ENCODE measurements around the gene RAP2A.

RAP2A gene

DNA sequence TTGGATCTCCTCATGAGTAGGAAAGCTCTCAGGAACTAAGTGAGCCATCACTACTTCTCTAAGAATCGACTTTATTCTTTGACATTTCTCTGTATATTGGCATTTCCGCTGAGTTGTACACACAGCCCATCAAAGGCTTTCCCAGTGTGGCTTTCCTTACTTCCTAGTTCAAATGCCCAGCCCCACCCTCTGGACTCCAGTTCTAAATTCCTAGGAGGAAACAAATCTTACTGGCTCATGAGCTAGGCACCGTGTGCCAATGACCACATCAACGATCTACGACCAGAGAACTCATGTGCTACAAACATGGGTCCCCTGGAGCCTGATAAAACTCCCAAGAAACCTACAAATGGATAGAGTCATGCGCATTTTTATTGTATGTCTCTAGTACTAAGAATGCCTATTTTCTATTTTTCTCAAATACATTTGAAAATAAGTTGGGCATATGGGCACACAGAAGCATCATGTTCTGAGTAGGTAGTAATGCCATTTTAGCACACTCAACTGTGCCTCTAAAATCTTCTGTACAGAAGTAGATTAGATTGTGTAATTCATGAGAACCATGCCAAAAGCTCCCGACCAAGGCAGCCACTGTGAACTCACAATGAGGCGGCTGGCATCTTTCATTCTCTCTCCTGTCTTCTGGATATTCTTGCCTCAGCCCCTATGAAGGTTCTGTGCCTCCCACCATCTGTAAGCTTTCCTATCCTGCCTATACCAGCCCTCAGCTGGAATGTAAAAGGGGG lies 10.5 kb upstream of the RAP2A start:
- Histone ChIP-seq H3K4me3 (ENCODE audit: low read length) (no peak overlapping the region), H3K27ac (ENCODE audit: low read length) (no peak overlapping the region), H3K36me3 (ENCODE audit: control insufficient read depth, low read depth, low read length) (no peaks in the 10 kb centered on the region), H3K27me3 (ENCODE audit: control insufficient read depth, insufficient read depth, low read length) (no peaks in the 10 kb centered on the region), H3K9ac (ENCODE audit: low read length) (no peak overlapping the region), H3K9me3 (ENCODE audit: control insufficient read depth, low read depth, low read length) (no peaks in the 10 kb centered on the region), H3K4me1 (ENCODE audit: control insufficient read depth, low read depth, low read length) (no peaks in the 10 kb centered on the region)

GRCh38 chr13:97425590-97425989 lies 8.4 kb upstream of the RAP2A start:
- Histone ChIP-seq H3K4me3 (ENCODE audit: low read length) (no peak overlapping the region), H3K36me3 (ENCODE audit: control insufficient read depth, low read depth, low read length) (no peaks in the 10 kb centered on the region), H3K27ac (ENCODE audit: low read length) (no peak overlapping the region), H3K9me3 (ENCODE audit: control insufficient read depth, low read depth, low read length) (no peaks in the 10 kb centered on the region), H3K9ac (ENCODE audit: low read length) (no peak overlapping the region), H3K27me3 (ENCODE audit: control insufficient read depth, insufficient read depth, low read length) (no peaks in the 10 kb centered on the region), H3K4me1 (ENCODE audit: control insufficient read depth, low read depth, low read length) (no peaks in the 10 kb centered on the region)

DNA sequence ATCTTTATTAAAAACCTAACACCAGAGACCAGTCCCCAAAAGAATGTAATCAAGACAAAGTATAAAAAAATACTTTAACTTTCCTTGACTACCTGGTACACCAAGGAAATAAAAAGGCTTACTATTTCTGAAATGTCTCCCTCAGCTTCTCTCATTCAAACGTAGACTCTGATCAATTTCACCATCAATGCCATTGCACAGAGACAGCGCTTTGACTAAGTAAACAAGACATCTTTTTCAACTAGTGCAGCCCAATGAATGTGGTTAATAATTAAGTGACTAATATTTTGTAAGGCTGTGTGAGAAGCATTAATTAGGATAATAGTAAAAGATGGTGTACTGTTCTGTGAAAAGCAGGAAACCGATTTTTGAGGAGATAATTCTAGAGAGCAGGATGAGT lies 7.3 kb upstream of the RAP2A start:
- no peaks in the 10 kb centered on the region for H3K4me1 ChIP-seq (ENCODE audit: control insufficient read depth, low read depth, low read length)
- no peaks in the 10 kb centered on the region for H3K9me3 ChIP-seq (ENCODE audit: control insufficient read depth, low read depth, low read length)
- no peaks in the 10 kb centered on the region for H3K27me3 ChIP-seq (ENCODE audit: control insufficient read depth, insufficient read depth, low read length)
- no peaks in the 10 kb centered on the region for H3K36me3 ChIP-seq (ENCODE audit: control insufficient read depth, low read depth, low read length)
- no peak overlapping the region for H3K27ac ChIP-seq (ENCODE audit: low read length)
- no peak overlapping the region for H3K4me3 ChIP-seq (ENCODE audit: low read length)
- H3K9ac ChIP-seq (ENCODE audit: low read length), result no peak overlapping the region

DNA sequence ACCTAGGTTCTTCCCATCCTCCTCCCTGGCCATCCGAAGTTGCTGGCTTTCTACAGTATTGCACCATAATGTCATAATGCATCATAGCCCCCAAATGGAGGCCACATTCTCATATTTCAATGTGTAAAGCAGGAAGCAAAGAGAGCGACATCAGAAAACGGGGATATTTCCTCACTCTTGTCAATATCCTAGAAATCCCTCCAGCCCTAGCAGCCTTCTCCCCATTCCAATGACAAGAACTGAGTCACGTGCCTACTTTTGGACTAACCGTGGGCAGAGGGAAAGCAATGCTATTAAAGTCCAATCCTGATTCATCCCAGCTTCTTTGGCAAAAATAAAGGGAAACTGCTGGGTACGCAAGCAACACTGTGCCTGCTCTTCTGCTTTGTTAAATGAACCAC lies 4.3 kb upstream of the RAP2A start:
- Histone ChIP-seq H3K4me1 (ENCODE audit: control insufficient read depth, low read depth, low read length) (no peaks in the 10 kb centered on the region), H3K27me3 (ENCODE audit: control insufficient read depth, insufficient read depth, low read length) (no peaks in the 10 kb centered on the region), H3K27ac (ENCODE audit: low read length) (no peak overlapping the region), H3K4me3 (ENCODE audit: low read length) (no peak overlapping the region), H3K9me3 (ENCODE audit: control insufficient read depth, low read depth, low read length) (no peaks in the 10 kb centered on the region), H3K36me3 (ENCODE audit: control insufficient read depth, low read depth, low read length) (no peaks in the 10 kb centered on the region), H3K9ac (ENCODE audit: low read length) (no peak overlapping the region)

- H3K9me3 ChIP-seq (ENCODE audit: control insufficient read depth, low read depth, low read length), result no peaks in the 10 kb centered on the region
These were observed 3.7 kb upstream of the RAP2A start for GRCh38 chr13:97430296-97430695.

DNA sequence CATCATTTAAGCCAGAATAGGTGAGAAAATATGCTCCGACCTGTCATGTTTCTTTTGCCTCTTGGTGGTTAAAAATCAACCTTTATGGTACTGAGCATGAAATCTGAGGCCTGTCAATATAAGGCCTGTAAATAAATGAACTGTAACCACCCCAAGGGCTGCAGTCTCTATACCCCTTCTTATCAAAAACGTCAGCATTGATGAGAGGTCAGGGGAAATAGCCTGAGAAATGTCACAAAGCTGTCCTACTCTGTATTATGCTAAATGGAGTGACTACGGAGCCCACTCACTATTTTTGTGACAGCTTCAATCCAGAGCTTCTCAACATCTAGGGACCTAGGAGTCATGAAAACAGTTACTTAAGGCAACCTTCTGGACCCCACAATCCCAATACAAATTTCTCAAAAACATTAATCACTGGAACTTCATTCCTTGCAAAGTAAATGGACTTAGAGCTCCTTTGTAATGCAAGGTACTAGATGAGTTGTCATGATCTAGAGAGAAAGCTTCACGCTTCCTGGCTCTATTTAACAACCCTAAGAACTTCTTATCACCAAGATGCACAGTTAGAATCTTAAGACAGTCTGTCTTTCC lies 2.7 kb upstream of the RAP2A start:
- Histone ChIP-seq H3K4me1 (ENCODE audit: control insufficient read depth, low read depth, low read length) (peaks cover 8% of the 10 kb centered on the region), H3K9ac (ENCODE audit: low read length) (no peak overlapping the region), H3K4me3 (ENCODE audit: low read length) (no peak overlapping the region), H3K27me3 (ENCODE audit: control insufficient read depth, insufficient read depth, low read length) (no peaks in the 10 kb centered on the region), H3K9me3 (ENCODE audit: control insufficient read depth, low read depth, low read length) (no peaks in the 10 kb centered on the region), H3K36me3 (ENCODE audit: control insufficient read depth, low read depth, low read length) (no peaks in the 10 kb centered on the region), H3K27ac (ENCODE audit: low read length) (no peak overlapping the region)

More at GRCh38 chr13:97430296-97430695, 3.7 kb upstream of the RAP2A start:
- H3K4me3 ChIP-seq (ENCODE audit: low read length), result no peak overlapping the region
- no peaks in the 10 kb centered on the region for H3K4me1 ChIP-seq (ENCODE audit: control insufficient read depth, low read depth, low read length)
- H3K9ac ChIP-seq (ENCODE audit: low read length), result no peak overlapping the region
- H3K27ac ChIP-seq (ENCODE audit: low read length), result no peak overlapping the region
- no peaks in the 10 kb centered on the region for H3K27me3 ChIP-seq (ENCODE audit: control insufficient read depth, insufficient read depth, low read length)
- H3K36me3 ChIP-seq (ENCODE audit: control insufficient read depth, low read depth, low read length), result no peaks in the 10 kb centered on the region

DNA sequence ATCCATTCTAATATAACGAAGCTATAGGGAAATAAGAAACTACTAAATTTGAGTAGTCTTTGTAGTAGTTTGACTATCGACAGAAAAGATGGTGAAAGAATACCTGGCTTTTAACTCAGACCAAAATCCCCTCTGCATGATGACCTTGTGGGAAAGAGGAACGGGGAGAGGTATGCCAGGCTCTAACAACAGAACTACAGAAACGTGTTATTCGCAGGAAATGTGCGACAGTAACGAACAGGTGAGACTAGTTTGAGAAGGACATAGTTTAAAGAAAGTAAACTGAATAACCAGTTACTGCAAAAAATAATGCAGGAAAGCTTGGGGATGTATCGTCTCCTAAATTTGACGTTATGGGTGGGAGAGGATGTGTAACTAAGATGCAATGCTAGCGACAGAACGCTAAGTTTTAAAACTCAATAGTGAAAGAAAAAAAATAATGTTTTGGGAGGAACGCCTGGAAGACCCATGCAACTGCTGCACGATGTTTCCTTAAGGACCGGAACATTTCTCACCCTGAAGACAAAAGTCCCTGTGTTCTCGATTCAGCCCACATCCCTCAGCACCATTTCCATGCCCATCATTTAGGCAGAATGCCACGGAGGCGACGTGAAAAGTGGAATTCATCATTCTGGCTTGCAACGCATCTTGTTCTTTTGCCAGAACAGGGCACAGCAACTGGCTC lies 1.6 kb upstream of the RAP2A start:
- peaks cover 10% of the 10 kb centered on the region for H3K4me1 ChIP-seq (ENCODE audit: control insufficient read depth, low read depth, low read length)
- no peaks in the 10 kb centered on the region for H3K36me3 ChIP-seq (ENCODE audit: control insufficient read depth, low read depth, low read length)
- no peaks in the 10 kb centered on the region for H3K27me3 ChIP-seq (ENCODE audit: control insufficient read depth, insufficient read depth, low read length)
- no peak overlapping the region for H3K27ac ChIP-seq (ENCODE audit: low read length)
- H3K4me3 ChIP-seq (ENCODE audit: low read length), result peak overlapping the region; percentile 98
- H3K9me3 ChIP-seq (ENCODE audit: control insufficient read depth, low read depth, low read length), result no peaks in the 10 kb centered on the region
- no peak overlapping the region for H3K9ac ChIP-seq (ENCODE audit: low read length)

GRCh38 chr13:97432917-97433726 lies 847 bp upstream of the RAP2A start:
- H3K4me1 ChIP-seq (ENCODE audit: control insufficient read depth, low read depth, low read length), result peaks cover 10% of the 10 kb centered on the region
- H3K27ac ChIP-seq (ENCODE audit: low read length), result peak overlapping the region; percentile 90
- H3K9me3 ChIP-seq (ENCODE audit: control insufficient read depth, low read depth, low read length), result no peaks in the 10 kb centered on the region
- H3K36me3 ChIP-seq (ENCODE audit: control insufficient read depth, low read depth, low read length), result no peaks in the 10 kb centered on the region
- H3K27me3 ChIP-seq (ENCODE audit: control insufficient read depth, insufficient read depth, low read length), result no peaks in the 10 kb centered on the region
- H3K9ac ChIP-seq (ENCODE audit: low read length), result peak overlapping the region; percentile 84
- H3K4me3 ChIP-seq (ENCODE audit: low read length), result peak overlapping the region; percentile 98

- no peak overlapping the region for H3K27ac ChIP-seq (ENCODE audit: low read length)
These were observed 630 bp downstream of the RAP2A start for GRCh38 chr13:97434397-97435201.

GRCh38 chr13:97435323-97435722 lies 1.4 kb downstream of the RAP2A start:
- H3K27ac ChIP-seq (ENCODE audit: low read length), result no peak overlapping the region
- peak overlapping the region; percentile 54 for H3K9ac ChIP-seq (ENCODE audit: low read length)
- peaks cover 10% of the 10 kb centered on the region for H3K4me1 ChIP-seq (ENCODE audit: control insufficient read depth, low read depth, low read length)
- H3K27me3 ChIP-seq (ENCODE audit: control insufficient read depth, insufficient read depth, low read length), result no peaks in the 10 kb centered on the region
- H3K4me3 ChIP-seq (ENCODE audit: low read length), result peak overlapping the region; percentile 86
- no peaks in the 10 kb centered on the region for H3K9me3 ChIP-seq (ENCODE audit: control insufficient read depth, low read depth, low read length)
- peaks cover 5% of the 10 kb centered on the region for H3K36me3 ChIP-seq (ENCODE audit: control insufficient read depth, low read depth, low read length)

More at GRCh38 chr13:97434397-97435201, 630 bp downstream of the RAP2A start:
- Histone ChIP-seq H3K9me3 (ENCODE audit: control insufficient read depth, low read depth, low read length) (no peaks in the 10 kb centered on the region), H3K27me3 (ENCODE audit: control insufficient read depth, insufficient read depth, low read length) (no peaks in the 10 kb centered on the region), H3K9ac (ENCODE audit: low read length) (peak overlapping the region; percentile 54), H3K36me3 (ENCODE audit: control insufficient read depth, low read depth, low read length) (peaks cover 3% of the 10 kb centered on the region), H3K4me3 (ENCODE audit: low read length) (peak overlapping the region; percentile 86), H3K4me1 (ENCODE audit: control insufficient read depth, low read depth, low read length) (peaks cover 10% of the 10 kb centered on the region)
